Hepatocyte (in vitro differentiated cells): ENCODE data around the gene ILRUN. TPM values are rescaled to one million over a fixed set of nuclear protein-coding genes. Genes with fewer than 3 reads are reported as not detected.

ENCODE experiments used
- DNase-seq: peaks from one replicate; pipeline ENCODE4 v3.0.0-alpha.2; 2016; ENCODE audit warnings: low spot score
- H2AFZ ChIP-seq: fragments of 200-600 bp; sonication (generic); 2 replicates; pipeline ENCODE4 v1.6.0; 2016; ENCODE audit warnings: antibody characterized with exemption, mild to moderate bottlenecking
- H3K27ac ChIP-seq: fragments of 200-600 bp; sonication (generic); 2 replicates; pipeline ENCODE4 v1.5.1; 2016; ENCODE audit warnings: mild to moderate bottlenecking
- H3K27me3 ChIP-seq: fragments of 200-600 bp; sonication (generic); 2 replicates; pipeline ENCODE4 v1.6.1; 2016
- H3K36me3 ChIP-seq: fragments of 200-600 bp; sonication (generic); replicated peaks from 2 replicates; pipeline ENCODE4 v1.5.1; 2016; ENCODE audit warnings: low read depth; ENCODE audit not compliant: insufficient read depth
- H3K4me1 ChIP-seq: fragments of 200-600 bp; sonication (generic); 2 replicates; pipeline ENCODE4 v1.5.1; 2016; ENCODE audit warnings: mild to moderate bottlenecking, moderate library complexity; ENCODE audit not compliant: insufficient read depth
- H3K4me2 ChIP-seq: fragments of 200-600 bp; sonication (generic); 2 replicates; pipeline ENCODE4 v1.6.0; 2016
- H3K4me3 ChIP-seq: fragments of 200-600 bp; sonication (generic); 2 replicates; pipeline ENCODE4 v1.5.1; 2016; ENCODE audit warnings: mild to moderate bottlenecking
- H3K79me2 ChIP-seq: fragments of 200-600 bp; sonication (generic); 2 replicates; pipeline ENCODE4 v1.6.0; 2017; ENCODE audit warnings: mild to moderate bottlenecking
- H3K9me2 ChIP-seq: fragments of 200-600 bp; sonication (generic); replicated peaks from 2 replicates; pipeline ENCODE4 v1.6.0; 2017; ENCODE audit warnings: mild to moderate bottlenecking; ENCODE audit not compliant: insufficient read depth
- H3K9me3 ChIP-seq: fragments of 200-600 bp; sonication (generic); 2 replicates; pipeline ENCODE4 v1.5.1; 2016; ENCODE audit warnings: low read depth, mild to moderate bottlenecking
- H4K20me1 ChIP-seq: fragments of 200-600 bp; sonication (generic); 2 replicates; pipeline ENCODE4 v1.6.0; 2016; ENCODE audit warnings: mild to moderate bottlenecking; ENCODE audit not compliant: insufficient read depth, poor library complexity, severe bottlenecking
- EZH2 ChIP-seq: fragments of 200-600 bp; sonication (generic); IDR thresholded peaks from 2 replicates; pipeline ENCODE4 v1.6.1; 2016; ENCODE audit warnings: antibody characterized with exemption, mild to moderate bottlenecking, borderline replicate concordance
- EZH2phosphoT487 ChIP-seq: fragments of 200-600 bp; sonication (generic); IDR thresholded peaks from one replicate; pipeline ENCODE4 v1.6.1; 2018; ENCODE audit warnings: antibody characterized with exemption, mild to moderate bottlenecking, low read depth, moderate library complexity; ENCODE audit not compliant: unreplicated experiment, severe bottlenecking
- WGBS: methylation state at CpG from one replicate; pipeline ENCODE4 v1.1.6; 2016; ENCODE audit warnings: low lambda C conversion rate; ENCODE audit errors: missing lambda C conversion rate; 5-methylcytosine and 5-hydroxymethylcytosine counted together
- polyA plus RNA-seq: library from polyadenylated mRNA; unstranded; fragments of >200 nt; fragmentation: Nextera tagmentation; extraction: Ambion mirVana; gene quantifications from 2 replicates; pipeline ENCODE4 v1.2.1, GENCODE V29; 2016
- total RNA-seq: library from RNA; depleted of rRNA; stranded (reverse); fragments of >200 nt; gene quantifications from 2 replicates; pipeline ENCODE4 v1.2.3, GENCODE V29; 2014
- TF ChIP-seq, protein P1 (sequence below): fragments of 200-600 bp; sonication (generic); IDR thresholded peaks from 2 replicates; pipeline ENCODE4 v1.5.1; 2016; ENCODE audit warnings: antibody characterized with exemption, mild to moderate bottlenecking; ENCODE audit not compliant: poor library complexity

The ILRUN gene
- total and polyA plus RNA-seq, 2 experiments from 2014 or later: 12.7 to 61.3 TPM

DNA sequence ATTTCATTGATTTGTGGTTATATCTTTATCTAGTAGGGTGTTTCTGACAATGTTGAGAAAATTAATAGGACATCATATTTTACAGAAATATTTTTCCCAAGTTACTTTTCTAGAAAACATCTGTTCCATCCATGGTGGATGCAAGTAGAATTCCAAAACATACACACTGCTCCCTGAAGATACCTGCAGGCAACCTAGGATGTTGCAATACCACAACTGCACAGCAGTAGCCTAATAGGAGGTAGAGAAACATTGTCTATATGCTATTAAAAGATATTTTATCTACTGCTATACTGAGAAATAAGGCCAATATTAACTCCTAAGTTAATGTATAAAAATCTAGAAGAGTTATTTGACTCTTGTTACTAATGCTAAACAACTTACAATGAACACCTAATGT lies 6.8 kb downstream of the ILRUN start:
- Histone ChIP-seq H3K4me2 (no peak overlapping the region), H3K4me3 (no peak overlapping the region), H4K20me1 (peaks cover 62% of the 10 kb centered on the region), H3K9me2 (no peaks in the 10 kb centered on the region), H3K79me2 (peaks cover 98% of the 10 kb centered on the region), H3K27me3 (no peaks in the 10 kb centered on the region), H3K4me1 (peaks cover 5% of the 10 kb centered on the region), H3K27ac (no peak overlapping the region), H2AFZ (no peak overlapping the region), H3K36me3 (no peaks in the 10 kb centered on the region), H3K9me3 (no peaks in the 10 kb centered on the region)
- TF ChIP-seq EZH2 (no peak), EZH2phosphoT487 (no peak)
- TF ChIP-seq, protein P1, sequence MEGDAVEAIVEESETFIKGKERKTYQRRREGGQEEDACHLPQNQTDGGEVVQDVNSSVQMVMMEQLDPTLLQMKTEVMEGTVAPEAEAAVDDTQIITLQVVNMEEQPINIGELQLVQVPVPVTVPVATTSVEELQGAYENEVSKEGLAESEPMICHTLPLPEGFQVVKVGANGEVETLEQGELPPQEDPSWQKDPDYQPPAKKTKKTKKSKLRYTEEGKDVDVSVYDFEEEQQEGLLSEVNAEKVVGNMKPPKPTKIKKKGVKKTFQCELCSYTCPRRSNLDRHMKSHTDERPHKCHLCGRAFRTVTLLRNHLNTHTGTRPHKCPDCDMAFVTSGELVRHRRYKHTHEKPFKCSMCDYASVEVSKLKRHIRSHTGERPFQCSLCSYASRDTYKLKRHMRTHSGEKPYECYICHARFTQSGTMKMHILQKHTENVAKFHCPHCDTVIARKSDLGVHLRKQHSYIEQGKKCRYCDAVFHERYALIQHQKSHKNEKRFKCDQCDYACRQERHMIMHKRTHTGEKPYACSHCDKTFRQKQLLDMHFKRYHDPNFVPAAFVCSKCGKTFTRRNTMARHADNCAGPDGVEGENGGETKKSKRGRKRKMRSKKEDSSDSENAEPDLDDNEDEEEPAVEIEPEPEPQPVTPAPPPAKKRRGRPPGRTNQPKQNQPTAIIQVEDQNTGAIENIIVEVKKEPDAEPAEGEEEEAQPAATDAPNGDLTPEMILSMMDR: no peak
- no peak for DNase-seq

DNA sequence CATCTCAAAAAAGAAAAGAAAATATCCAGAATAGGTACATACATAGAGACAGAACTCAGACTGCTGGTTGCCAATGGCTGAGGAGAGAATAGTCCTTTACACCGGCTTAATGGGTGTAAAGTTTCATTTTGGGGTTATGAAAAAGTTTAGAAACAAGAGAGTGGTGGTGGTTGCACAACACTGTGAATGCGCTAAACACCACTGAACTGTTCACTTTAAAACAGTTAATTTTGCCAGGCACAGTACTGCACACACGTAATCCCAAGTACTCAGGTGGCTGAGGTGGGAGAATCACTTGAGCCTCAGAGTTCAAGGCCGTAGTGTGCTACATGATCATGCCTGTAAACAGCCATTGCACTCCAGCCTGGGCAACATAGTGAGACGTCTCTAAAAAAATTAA lies 7.6 kb downstream of the ILRUN start:
- Histone ChIP-seq H3K9me2 (no peaks in the 10 kb centered on the region), H3K4me2 (no peak overlapping the region), H3K4me1 (no peaks in the 10 kb centered on the region), H3K27me3 (no peaks in the 10 kb centered on the region), H4K20me1 (peaks cover 62% of the 10 kb centered on the region), H2AFZ (no peak overlapping the region), H3K4me3 (no peak overlapping the region), H3K27ac (no peak overlapping the region), H3K36me3 (no peaks in the 10 kb centered on the region), H3K79me2 (peaks cover 98% of the 10 kb centered on the region), H3K9me3 (no peaks in the 10 kb centered on the region)
- TF ChIP-seq EZH2phosphoT487 (no peak), EZH2 (no peak)
- TF ChIP-seq, protein P1: no peak
- no peak for DNase-seq
- 93% methylated on average over 5 of the region's 5 CpGs for WGBS

DNA sequence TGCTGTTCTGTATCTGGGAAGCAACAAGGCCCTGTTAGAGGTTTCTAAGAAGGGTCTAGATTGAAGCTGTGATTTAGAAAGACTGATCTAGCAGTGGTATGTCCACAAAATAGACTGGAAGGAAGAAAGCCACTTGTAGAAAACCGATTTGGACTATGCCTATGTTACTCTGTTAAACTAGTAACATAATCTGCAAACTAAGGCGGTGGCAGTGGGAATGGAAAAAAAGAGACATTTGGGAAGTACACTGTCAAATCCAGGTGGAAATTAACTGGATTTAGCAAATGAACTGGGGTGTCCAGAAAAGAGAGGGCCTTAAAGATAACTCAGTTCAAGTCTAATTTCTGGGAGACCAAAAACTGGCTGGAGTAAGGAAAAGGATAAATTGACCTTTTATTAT lies 11.6 kb downstream of the ILRUN start:
- Histone ChIP-seq H3K4me3 (no peak overlapping the region), H3K9me2 (no peaks in the 10 kb centered on the region), H2AFZ (no peak overlapping the region), H3K36me3 (no peaks in the 10 kb centered on the region), H4K20me1 (peaks cover 49% of the 10 kb centered on the region), H3K27ac (no peak overlapping the region), H3K4me2 (no peak overlapping the region), H3K79me2 (peaks cover 98% of the 10 kb centered on the region), H3K4me1 (peaks cover 16% of the 10 kb centered on the region), H3K27me3 (no peaks in the 10 kb centered on the region), H3K9me3 (no peaks in the 10 kb centered on the region)
- WGBS: 75% methylated on average over 2 of the region's 2 CpGs
- no peak for DNase-seq
- TF ChIP-seq, protein P1: no peak
- TF ChIP-seq EZH2 (no peak), EZH2phosphoT487 (no peak)

DNA sequence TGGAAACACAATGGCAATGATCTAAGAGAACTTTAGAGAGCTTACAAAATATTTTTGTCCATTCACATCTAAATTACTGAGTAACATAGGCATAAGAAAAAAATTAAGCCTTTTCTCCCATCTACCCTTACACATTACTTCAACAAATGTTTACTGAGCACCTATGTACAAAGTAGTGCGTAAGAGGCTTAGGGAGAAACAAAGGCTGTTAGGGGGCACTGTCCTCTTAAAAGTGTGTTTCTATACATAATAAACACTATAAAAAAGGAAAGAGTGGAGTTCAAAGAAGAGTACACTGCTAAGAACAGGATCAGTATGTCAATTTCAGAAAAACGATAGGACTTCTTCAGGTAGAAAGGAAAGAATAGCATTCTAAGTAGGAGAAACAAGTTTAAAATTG lies 12.2 kb downstream of the ILRUN start:
- no peaks in the 10 kb centered on the region for H3K9me3 ChIP-seq
- no peaks in the 10 kb centered on the region for H3K36me3 ChIP-seq
- no peak overlapping the region for H2AFZ ChIP-seq
- no peaks in the 10 kb centered on the region for H3K27me3 ChIP-seq
- H3K4me1 ChIP-seq: peaks cover 18% of the 10 kb centered on the region
- no peak for DNase-seq
- TF ChIP-seq EZH2: no peak
- TF ChIP-seq, protein P1: no peak
- no peak for TF ChIP-seq EZH2phosphoT487
- no peak overlapping the region for H3K27ac ChIP-seq
- H3K4me3 ChIP-seq: no peak overlapping the region
- H3K79me2 ChIP-seq: peaks cover 98% of the 10 kb centered on the region
- peaks cover 48% of the 10 kb centered on the region for H4K20me1 ChIP-seq
- H3K4me2 ChIP-seq: no peak overlapping the region
- no peaks in the 10 kb centered on the region for H3K9me2 ChIP-seq
- WGBS: 70% methylated on average over 2 of the region's 2 CpGs
